Tibial artery (tissue), 4 donors: ENCODE data around the gene C22orf42.

ENCODE experiments used
- DNase-seq, 2 donors: peaks; one replicate each; pipeline ENCODE4 v3.0.0-alpha.2; 2019
- H3K27ac ChIP-seq, 2 donors: fragments of 200-600 bp; sonication (generic) in 1 of 2; 1 replicate in 1 of 2; 2 replicates in 1 of 2; pipeline ENCODE4 v1.5.1; 2018 to 2019; ENCODE audit warnings: mild to moderate bottlenecking in 1 of 2
- H3K27me3 ChIP-seq, 2 donors: fragments of 200-600 bp; sonication (generic) in 1 of 2; one replicate each; pipeline versions ENCODE4 v1.5.1 to v1.6.0; 2016 to 2019
- H3K36me3 ChIP-seq, 3 donors: fragments of 200-600 bp; sonication (generic) in 2 of 3; one replicate each; pipeline ENCODE4 v1.5.1; 2016 to 2019; ENCODE audit warnings: mild to moderate bottlenecking in 2 of 3
- H3K4me1 ChIP-seq, 4 donors: fragments of 200-600 bp; sonication (generic) in 2 of 4; 1 replicate in 3 of 4; 2 replicates in 1 of 4; pipeline ENCODE4 v1.5.1; 2016 to 2019
- H3K4me3 ChIP-seq, 2 donors: fragments of 200-600 bp; sonication (generic) in 1 of 2; 1 replicate in 1 of 2; 2 replicates in 1 of 2; pipeline ENCODE4 v1.5.1; 2018 to 2019; ENCODE audit warnings: mild to moderate bottlenecking in 2 of 2
- H3K9me3 ChIP-seq, 3 donors: fragments of 200-600 bp; sonication (generic) in 1 of 3; one replicate each; pipeline ENCODE4 v1.5.1; 2016 to 2019
- intact Hi-C: fragments of 100-400 bp; cut with DNase I; formaldehyde crosslinking; loops from one replicate; pipeline ENCODE4 v1.15.0; 2023; ENCODE audit warnings: low total_unique reads
- TF ChIP-seq, protein P1 (sequence below), 2 experiments: fragments of 200-600 bp in 1 of 2; fragments of 450-650 bp in 1 of 2; IDR thresholded peaks; one replicate each; pipeline ENCODE4 v1.5.1; 2017 to 2019; ENCODE audit warnings: antibody characterized with exemption in 2 of 2, mild to moderate bottlenecking in 1 of 2, moderate library complexity in 1 of 2

The C22orf42 gene

DNA sequence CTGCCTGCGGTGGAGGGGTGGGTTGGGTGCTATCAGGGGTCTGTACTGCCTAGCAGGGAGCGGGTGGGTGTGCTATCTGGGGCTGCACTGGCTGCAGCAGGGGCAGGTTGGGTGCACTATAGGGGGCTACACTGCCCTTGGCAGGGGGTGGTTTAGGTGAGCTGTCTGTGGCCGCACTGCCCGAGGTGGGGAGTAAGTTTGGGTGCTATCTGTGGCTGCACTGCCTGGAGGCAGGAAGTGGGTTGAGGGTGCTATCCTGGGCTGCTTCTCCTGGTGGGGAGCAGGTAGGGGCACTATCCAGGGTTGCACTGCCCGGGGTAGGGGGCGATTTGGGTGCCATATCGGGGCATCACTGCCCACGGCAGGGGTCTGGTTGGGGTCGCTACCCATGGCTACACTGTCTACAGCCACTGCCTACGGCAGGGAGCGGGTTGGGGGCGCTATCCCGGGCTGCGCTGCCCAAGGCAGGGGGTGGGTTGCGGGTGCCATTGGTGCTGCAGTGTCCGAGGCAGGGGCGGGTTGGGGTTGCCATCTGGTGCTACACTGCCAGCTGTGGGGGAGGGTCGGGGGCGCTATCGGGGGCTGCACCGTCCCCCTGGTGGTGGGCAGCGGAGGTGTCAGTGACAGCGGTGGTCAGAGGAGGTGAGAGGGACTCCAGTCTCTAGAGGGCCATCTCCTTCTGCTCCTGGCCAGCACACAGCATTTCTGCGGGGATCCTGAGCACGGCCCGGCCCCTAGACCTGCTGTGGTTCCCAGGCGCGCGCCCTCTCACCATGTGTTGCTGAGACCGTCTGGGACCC, 47.1 kb upstream of the C22orf42 start:
- H3K27ac ChIP-seq, result no peak overlapping the region
- H3K36me3 ChIP-seq, result no peaks in the 10 kb centered on the region
- peaks cover 0 to 40% of the 10 kb centered on the region in 2 donors for H3K27me3 ChIP-seq
- H3K9me3 ChIP-seq, result no peaks in the 10 kb centered on the region
- peaks cover 0 to 23% (median 2%) of the 10 kb centered on the region in 4 donors for H3K4me1 ChIP-seq
- H3K4me3 ChIP-seq, result no peak overlapping the region
- DNase-seq, result no peak
- TF ChIP-seq, protein P1, sequence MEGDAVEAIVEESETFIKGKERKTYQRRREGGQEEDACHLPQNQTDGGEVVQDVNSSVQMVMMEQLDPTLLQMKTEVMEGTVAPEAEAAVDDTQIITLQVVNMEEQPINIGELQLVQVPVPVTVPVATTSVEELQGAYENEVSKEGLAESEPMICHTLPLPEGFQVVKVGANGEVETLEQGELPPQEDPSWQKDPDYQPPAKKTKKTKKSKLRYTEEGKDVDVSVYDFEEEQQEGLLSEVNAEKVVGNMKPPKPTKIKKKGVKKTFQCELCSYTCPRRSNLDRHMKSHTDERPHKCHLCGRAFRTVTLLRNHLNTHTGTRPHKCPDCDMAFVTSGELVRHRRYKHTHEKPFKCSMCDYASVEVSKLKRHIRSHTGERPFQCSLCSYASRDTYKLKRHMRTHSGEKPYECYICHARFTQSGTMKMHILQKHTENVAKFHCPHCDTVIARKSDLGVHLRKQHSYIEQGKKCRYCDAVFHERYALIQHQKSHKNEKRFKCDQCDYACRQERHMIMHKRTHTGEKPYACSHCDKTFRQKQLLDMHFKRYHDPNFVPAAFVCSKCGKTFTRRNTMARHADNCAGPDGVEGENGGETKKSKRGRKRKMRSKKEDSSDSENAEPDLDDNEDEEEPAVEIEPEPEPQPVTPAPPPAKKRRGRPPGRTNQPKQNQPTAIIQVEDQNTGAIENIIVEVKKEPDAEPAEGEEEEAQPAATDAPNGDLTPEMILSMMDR (IDR thresholded peaks at IDR 0.05), result no peak
- intact Hi-C loops, result no loop called here

DNA sequence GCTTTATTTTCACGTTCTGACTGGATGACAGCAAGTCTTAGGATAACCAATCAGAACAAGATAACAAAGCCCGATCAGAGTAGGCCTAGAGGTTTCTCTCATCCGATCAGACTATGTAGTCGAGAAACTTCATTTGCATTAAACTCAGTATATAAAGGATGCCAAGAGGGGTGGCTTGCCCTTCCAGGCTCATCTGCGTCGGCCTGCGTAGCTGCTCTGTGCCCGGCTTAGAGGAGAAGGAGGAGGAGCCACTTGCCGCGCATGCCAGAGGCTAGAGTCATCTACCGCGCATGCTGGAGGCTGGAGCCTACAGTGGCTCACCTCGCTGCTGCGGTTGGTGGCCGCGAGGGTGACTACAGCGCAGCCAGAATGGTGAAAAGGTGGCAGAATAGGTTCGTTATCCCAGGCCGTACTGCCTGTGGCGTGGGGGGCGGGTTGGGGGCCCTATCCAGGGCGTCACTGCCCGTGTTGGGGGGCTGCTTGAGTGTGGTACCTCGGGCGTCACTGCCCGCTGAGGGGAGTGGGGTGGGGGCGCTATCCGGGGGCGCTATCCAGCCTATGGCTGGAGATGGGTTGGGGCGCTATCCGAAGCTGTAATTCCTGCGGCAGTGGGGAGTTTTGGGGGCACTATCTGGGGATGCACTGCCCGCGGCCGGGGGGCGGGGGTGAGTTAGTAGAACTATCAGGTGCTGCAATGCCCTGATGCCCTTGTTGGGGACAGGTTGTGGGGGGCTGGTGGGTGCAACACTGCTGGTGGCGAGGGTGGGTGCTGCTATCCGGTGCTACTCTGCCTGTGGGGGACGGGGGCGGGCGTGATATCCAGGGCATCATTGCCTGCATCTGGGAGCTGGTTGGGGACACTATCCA, 46.0 kb upstream of the C22orf42 start, which contains the start of gene RFPL2:
RFPL2 (minus strand) TSS at position 218 of the 867 bp plus-strand sequence. CDS start 2,622 bp downstream, outside the sequence.
- Histone ChIP-seq H3K4me1 (peaks cover 0 to 23% (median 2%) of the 10 kb centered on the region in 4 donors), H3K36me3 (no peaks in the 10 kb centered on the region), H3K9me3 (no peaks in the 10 kb centered on the region), H3K27me3 (peaks cover 0 to 47% of the 10 kb centered on the region in 2 donors), H3K4me3 (peak within 1 kb of the TSS in 1 of 2 donors; percentile 4), H3K27ac (no peak within 1 kb of the TSS)
- intact Hi-C loops, result no loop called here
- TF ChIP-seq, protein P1 (IDR thresholded peaks at IDR 0.05), result no peak
- DNase-seq, result no peak

DNA sequence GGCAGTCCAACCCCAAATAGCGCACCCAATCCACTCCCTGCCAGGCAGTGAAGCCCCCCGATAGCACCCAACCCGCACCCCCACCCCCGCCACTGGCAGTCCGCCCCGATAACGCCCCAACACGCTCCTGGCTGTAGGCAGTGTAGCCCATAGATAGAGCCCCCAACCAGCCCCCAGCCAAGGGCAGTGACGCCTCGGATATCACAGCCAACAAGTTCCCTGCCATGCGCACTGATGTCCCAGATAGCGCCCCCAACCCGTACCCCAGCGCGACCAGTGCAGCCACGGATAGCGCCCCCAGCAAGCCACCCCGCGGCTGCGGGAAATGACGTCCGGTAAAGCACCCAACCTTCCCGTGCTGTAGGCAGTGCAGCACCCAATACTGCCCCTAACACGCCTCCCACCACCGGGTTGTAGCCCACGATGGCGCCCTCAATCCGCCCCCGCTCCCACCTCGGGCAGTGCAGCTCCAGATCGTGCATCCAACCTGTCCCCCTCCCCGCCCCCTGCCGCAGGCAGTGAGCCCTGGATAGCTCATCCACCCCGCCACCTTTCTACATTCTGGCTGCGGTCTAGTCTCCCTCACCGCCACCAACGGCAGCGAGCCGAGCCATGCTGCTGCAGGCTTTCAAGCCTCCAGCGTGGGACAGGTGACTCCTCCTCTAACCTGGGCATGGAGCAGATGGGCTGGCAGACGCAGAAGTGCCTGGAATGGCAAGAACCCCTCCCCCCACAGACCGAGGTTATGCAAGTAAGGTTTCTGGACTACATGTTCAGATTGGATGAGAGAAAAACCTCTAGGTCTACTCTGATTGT, 45.1 kb upstream of the C22orf42 start:
- intact Hi-C loops, result no loop called here
- DNase-seq, result no peak
- Histone ChIP-seq H3K36me3 (no peaks in the 10 kb centered on the region), H3K4me3 (no peak overlapping the region), H3K27me3 (peaks cover 0 to 47% of the 10 kb centered on the region in 2 donors), H3K9me3 (no peaks in the 10 kb centered on the region), H3K4me1 (peaks cover 0 to 23% (median 2%) of the 10 kb centered on the region in 4 donors), H3K27ac (no peak overlapping the region)
- TF ChIP-seq, protein P1 (IDR thresholded peaks at IDR 0.05), result no peak

DNA sequence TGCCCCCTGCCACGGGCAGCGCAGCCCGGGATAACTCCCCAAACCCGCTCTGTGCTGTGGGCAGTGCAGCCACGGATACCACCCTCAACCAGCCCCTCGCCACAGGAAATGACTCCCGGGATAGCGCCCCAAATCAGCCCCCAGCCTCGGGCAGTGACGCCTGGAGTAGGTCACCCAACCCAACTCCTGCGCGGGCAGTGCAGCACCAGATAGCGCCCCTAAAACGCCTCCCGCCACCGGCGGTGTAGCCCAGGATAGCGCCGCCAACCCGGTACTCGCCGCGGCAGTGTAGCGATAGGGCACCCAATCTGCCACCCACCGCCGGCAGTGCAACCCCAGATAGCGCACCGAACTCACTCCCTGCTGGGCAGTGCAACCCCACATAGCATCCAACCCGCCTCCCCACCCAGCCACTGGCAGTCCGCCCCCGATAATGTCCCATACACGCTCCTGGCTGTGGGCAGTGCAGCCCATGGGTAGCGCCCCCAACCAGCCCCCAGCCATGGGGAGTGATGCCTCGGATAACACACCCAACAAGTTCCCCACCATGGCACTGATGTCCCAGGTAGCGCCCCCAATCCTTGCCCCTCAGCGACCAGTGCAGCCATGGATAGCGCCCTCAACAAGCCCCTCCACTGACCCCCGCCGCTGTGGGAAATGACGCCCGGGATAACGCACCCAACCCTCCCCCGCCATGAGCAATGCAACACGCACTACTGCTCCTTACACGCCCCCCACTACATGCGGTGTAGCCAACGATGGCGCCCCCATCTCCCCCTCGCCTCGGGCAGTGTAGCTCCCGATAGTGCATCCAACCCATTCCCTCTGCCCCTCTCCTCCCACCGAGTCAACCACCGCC, 44.3 kb upstream of the C22orf42 start:
- TF ChIP-seq, protein P1 (IDR thresholded peaks at IDR 0.05), result no peak
- Histone ChIP-seq H3K36me3 (no peaks in the 10 kb centered on the region), H3K27ac (no peak overlapping the region), H3K4me1 (peaks cover 0 to 23% (median 2%) of the 10 kb centered on the region in 4 donors), H3K27me3 (peaks cover 0 to 55% of the 10 kb centered on the region in 2 donors), H3K4me3 (no peak overlapping the region), H3K9me3 (no peaks in the 10 kb centered on the region)
- intact Hi-C loops, result no loop called here
- DNase-seq, result no peak
